HG03558 (cell line): Measurements from ENCODE around the gene GRID2.
"Not testable (repeated sequence)": the region's sequence is repeated elsewhere in the genome, so short reads cannot be mapped to it uniquely, and the experiment has no call there.

Experiments used
- ATAC-seq: cut with Tn5 transposase; IDR thresholded peaks from one replicate; pipeline ENCODE4 v1.9.1; 2021; ENCODE audit warnings: moderate number of reproducible peaks; ENCODE audit not compliant: unreplicated experiment; ENCODE audit errors: extremely low read depth

The GRID2 gene

DNA sequence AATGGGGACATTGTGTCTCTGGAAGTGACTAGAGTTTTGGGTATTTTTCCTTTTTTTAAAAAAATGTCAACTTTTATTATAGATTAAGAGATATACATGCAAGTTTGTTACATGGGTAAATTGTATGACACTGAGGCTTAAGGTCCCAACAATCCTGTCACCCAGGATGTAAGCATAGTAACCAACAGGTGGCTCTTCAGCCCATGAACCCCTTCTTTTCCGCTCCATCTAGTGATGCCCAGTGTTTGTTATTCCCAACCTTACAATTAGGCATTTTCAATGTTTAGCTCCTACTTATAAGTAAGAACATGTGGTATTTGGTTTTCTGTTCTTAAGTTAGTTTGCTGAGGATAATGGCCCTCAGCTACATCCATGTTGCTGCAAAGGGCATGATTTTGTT lies 102.7 kb downstream of the GRID2 start:
- no peak for ATAC-seq

- ATAC-seq = peak; percentile 84
Observed at GRCh38 chr4:92421920-92422319, 118.2 kb downstream of the GRID2 start.

DNA sequence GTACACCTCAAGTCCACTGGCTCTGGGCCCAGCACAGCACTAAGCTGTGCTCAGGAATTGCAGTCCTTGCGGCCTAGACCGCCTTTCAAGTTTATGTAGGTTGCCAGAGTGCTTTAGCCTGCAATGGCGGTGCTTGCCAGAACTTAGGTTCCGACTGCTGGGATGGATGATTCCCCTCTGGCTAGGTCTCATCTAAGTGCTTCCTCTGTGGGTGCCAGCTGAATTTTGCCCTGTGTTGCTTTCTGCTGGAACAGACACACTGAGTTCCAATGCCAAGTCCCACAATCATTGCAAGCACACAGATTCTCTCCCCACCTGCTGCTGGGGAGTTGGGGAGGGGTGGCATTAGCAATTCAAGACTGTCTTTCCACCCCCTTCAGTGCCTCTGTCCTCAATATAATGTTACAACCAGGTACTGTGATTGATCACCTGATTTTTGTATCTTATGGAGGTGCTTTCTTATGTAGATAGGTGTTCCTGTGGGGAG lies 129.5 kb downstream of the GRID2 start:
- no peak for ATAC-seq

DNA sequence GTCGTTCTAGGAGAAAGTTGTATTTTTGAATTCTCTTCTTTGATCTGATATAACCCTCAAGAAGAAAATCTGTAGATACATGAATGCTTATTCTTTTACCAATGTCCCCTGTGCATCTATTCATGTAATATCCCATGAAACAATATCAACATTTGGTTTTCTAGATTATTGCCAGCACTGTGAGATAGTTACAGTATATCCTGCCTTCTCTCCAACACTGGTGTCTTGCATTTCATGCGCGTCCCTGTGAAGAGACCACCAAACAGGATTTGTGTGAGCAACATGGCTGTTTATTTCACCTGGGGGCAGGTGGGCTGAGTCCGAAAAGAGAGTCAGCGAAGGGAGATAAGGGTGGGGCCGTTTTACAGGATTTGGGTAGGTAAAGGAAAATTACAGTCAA lies 135.0 kb downstream of the GRID2 start:
- not testable (repeated sequence) for ATAC-seq

- not testable (repeated sequence) for ATAC-seq
Observed at GRCh38 chr4:92442131-92442530, 138.4 kb downstream of the GRID2 start.

DNA sequence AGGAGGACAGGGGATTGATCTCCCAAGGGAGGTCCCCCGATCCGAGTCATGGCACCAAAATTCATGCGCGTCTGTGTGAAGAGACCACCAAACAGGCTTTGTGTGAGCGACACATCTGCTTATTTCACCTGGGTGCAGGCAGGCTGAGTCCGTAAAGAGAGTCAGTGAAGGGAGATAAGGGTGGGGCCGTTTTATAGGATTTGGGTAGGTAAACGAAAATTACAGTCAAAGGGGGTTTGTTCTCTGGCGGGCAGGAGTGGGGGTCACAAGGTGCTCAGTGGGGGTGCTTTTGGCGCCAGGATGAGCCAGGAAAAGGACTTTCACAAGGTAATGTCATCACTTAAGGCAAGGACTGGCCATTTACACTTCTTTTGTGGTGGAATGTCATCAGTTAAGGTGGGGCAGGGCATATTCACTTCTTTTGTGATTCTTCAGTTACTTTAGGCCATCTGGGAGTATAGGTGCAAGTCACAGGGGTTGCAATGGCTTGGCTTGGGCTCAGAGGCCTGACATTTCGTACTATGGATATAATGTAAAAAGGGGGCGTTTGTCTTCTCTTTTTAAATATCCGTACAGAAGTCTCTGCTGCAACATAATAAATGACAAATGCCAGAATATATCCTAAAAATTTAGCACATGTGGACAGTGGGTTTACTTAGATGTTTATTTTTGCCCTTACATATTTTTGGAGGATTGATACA lies 140.5 kb downstream of the GRID2 start:
- ATAC-seq = not testable (repeated sequence)

- ATAC-seq = no peak
Observed at GRCh38 chr4:92445127-92445526, 141.4 kb downstream of the GRID2 start.

DNA sequence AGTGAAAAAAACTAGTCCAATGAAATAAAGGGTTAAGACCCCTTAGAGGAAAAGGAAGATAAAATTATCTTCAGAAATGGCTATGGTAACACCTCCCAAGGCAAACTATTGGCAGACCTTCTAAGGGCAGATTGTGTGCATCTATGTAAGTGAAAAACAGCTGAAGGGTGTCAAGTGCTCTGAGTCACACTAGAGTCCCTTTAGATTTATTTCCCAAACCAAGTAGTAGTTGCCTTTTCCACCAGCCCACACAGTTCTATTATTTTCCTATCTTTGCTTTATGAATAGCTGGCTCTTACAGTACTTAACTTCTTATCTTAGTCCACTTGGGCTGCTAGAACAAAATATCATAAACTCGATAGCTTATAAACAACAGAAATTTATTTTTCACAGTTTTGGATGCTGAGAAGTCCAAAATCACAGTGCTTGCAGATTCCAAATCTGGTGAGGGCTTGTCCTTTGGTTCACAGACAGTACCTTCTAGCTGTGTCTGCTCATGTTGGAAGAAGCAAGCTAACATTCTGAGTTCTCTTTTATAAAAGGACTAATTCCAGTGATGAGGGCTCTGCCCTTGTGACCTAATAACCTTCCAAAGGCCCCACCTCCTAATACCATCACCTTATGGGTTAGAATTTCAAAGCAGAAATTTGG lies 143.6 kb downstream of the GRID2 start:
- ATAC-seq = no peak

GRCh38 chr4:92448176-92448575 lies 144.4 kb downstream of the GRID2 start:
- not testable (repeated sequence) for ATAC-seq

DNA sequence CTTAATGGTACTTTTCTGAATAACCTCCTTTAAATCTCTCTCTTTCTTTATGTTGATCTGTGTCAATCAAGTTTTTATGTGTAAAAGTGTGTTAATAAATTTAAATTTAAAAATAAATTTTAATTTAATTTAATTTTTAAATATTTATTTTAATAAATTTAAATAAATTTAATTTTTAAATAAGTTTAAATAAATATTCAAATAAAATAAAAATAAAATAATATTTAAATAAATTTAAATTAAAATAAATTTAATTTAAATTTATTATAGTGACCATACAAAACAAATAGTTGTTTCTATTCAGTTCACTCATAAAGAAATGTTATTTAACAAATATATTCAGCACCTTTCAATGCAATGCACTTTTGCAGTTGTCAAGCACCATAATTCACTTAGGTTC lies 146.9 kb downstream of the GRID2 start:
- ATAC-seq = no peak

DNA sequence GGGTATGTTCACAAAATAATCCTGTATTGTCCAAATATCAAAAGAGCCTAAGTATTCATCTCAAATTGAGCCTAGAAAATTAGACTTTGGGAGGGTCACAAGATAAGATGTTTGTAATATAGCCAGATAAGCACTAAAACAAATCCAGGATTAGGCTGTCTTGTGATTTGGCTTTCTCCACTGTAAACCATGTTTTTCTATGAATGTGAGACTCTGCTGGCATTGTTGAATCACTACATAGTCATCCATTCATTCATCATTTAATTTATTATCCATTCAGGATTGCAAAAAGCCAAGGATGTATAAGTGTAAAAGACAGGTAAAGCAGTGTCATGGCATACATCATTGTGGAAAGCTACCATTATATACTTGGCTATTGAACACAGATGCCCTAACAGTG lies 148.0 kb downstream of the GRID2 start:
- no peak for ATAC-seq

- not testable (repeated sequence) for ATAC-seq
Observed at GRCh38 chr4:92452383-92452782, 148.6 kb downstream of the GRID2 start.

DNA sequence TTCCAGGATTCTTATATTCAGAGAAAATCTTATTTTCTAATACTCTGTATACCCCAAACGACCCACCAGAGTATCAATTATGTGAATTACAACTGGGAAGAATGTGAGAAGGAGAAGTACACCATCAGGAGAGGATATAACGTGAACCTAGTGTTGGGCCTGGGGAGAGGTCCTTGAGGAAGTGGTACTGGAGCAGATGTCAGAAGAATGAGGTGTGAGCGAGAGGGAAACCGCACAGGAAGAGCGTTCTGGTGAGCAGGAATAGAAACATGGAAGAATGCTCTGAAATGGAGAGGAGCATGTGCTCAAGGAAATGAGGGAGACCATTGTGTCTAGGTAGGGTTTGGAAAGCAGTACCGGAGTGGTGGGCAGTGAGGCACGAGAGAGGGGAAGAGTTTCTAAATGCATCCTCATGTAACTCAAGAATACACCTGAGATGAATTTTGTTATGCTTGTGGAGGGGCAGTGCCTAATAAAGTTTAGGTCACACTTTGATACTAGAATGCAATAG lies 151.6 kb downstream of the GRID2 start:
- ATAC-seq = no peak

DNA sequence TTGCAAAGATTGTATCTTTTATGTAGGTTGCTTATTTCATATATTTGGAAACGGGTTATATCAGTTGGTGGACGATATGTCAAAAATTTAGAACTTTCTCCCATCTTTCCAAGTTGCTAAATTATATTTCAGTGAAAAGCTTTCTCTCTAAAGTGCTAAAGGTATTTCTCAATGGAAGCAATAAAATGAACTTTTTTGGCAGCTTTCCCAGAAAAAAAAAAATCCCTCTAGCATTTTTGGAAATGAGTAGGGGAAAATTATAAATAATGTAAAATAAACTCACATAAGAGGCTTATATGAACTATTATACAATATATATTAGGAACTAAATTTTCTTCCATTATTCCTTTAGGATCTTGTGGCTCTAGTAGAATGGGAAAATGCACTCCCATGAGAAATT lies 152.2 kb downstream of the GRID2 start:
- no peak for ATAC-seq

DNA sequence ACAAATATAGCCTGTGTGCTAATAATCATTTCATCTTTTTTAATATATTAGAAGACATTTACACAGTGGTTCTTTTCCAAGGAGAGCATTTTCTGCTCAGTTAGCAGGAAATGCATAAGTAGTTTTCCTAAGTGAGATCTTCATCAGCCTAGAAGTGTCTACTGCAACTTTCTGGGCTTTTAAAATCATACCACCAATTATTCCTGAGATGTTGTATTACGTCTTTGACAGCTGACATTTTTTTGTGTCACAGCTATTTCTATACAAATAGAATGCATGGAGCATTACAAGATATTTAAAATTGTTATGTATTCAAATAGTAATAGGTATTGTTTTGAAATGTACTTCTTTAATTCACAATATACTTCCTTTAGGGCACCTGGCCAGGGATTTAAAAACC lies 158.0 kb downstream of the GRID2 start:
- no peak for ATAC-seq

- ATAC-seq = no peak
Observed at GRCh38 chr4:92477298-92477697, 173.5 kb downstream of the GRID2 start.

DNA sequence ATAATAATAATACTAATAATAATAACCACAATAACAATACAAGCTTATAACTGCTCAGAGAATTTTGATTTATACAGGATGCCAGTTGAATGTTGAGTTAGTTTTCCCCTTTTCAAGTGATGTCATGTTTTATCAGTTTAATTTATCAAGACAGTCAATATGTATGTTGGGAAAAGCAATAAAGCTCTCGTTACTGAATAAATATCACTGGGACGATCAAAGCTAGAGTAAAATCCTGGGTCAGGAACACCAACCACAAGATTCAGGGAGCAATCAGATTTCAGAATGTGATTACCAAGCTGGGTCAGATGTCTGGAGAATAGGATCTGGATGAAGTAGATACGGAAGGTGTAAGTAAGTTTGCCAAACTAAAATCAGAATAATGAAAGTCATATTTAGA lies 179.6 kb downstream of the GRID2 start:
- ATAC-seq = no peak

DNA sequence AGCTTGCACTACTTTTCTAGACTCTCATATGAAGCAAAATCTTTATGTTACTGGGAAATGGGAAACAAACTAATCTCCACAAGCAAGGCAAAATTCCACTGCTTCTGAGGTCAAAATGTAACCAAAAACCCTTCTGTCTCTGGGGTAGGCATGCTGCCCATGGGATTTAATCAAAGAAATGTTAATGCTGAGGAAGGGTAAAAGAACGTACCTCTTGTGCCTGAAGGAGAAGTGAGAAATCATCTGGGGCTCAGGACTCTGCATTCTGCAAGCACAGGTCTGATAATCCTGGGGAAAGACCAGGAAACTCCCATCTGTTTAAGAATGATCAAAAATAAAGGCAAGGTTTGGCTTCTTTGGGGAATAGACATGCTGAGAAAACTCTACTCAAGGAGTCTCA lies 184.7 kb downstream of the GRID2 start:
- no peak for ATAC-seq

GRCh38 chr4:92497141-92497540 lies 193.4 kb downstream of the GRID2 start:
- ATAC-seq = no peak

- ATAC-seq = no peak
Observed at GRCh38 chr4:92501456-92501855, 197.7 kb downstream of the GRID2 start.

DNA sequence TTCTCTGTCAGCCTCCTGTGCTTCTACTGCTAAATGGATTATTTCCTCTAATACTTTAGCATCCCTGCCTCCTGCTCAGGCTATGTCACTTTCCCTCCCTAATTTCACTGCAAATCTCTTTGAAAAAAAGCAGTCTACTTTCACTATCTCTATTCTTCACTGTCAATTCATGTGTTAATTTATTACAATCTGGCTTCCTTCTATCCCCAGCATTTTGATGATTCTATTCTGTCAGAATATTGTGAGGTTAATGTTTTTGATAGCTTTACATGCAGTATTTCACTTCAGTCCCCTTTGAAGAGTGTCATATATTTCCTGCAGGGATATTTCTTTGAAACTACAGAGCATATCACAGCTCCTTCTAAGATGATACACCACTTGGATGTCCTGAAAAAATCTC lies 203.2 kb downstream of the GRID2 start:
- ATAC-seq = no peak

DNA sequence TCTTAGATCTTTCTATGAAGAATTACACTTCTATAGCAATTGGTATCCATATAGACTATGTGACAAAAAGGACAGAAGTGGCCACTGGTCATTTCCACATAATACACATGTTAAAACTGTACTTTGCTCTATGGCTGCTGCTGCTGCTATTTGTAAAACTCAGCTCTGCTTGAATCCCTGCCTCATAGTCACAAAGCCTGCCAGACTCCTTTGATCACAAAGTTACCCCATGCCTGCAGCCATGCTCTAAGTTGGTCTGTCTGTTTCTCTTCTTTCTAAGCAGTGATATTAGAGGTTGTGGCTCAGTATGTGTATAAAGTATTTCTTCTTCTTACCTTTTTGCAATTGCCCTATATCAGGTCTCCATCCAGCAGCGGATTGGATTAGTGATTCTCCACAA lies 210.9 kb downstream of the GRID2 start:
- no peak for ATAC-seq
